ENCODE measurements around the gene MARK4. TPM values are rescaled to one million over a fixed set of nuclear protein-coding genes. Genes with fewer than 3 reads are reported as not detected.

Gene MARK4
- polyA plus RNA-seq, 2 donors = 11.9 to 15.9 TPM

DNA sequence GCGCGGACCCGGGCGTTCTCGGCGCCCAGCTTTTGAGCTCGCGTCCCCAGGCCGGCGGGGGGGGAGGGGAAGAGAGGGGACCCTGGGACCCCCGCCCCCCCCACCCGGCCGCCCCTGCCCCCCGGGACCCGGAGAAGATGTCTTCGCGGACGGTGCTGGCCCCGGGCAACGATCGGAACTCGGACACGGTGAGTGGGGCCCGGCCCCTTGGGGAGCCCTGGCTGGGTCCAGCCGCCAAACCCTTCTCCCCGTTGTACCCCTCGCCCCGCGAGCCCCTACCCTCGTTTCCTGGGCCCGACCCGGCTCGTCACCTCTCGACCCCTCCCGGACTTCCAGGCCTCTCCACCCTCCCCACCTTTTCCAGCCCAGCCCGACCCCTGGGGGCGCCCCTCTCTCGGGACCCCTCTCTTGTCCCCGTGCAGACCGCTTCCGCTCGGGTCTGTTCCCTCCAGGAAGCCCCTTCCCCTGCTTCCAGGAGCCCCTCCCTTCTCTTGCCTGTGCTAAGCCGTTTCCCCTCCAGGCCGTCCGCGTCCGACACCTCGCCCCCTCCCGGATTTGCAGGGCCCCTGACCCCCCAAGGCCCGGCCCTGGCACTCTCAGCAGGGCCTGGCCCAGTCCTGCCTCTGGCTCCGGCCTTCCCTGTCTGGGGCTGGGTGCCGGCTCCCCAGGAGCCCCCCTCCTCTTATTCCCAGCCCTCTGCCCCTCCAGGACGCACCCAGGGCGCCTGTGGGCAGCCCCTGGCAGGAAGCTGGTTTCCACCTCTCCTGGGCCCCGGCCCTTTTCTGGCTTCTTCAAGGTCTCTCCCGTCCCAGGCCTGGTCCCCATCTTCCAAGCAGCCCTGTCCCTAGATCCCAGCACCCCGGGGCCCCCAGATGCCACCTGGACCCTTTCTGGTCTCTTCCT is 632 bp downstream of the MARK4 start:
- Histone ChIP-seq H3K9me3 (ENCODE audit: control insufficient read depth in 2 of 2, insufficient read depth in 1 of 2, low read depth in 1 of 2, low read length in 1 of 2) (no peaks in the 10 kb centered on the region), H3K27me3 (ENCODE audit: control insufficient read depth in 1 of 2, insufficient read depth in 2 of 2, low read length in 2 of 2) (no peaks in the 10 kb centered on the region), H3K36me3 (ENCODE audit: control insufficient read depth in 2 of 2, insufficient read depth in 2 of 2, low read length in 1 of 2) (peaks cover 0 to 4% of the 10 kb centered on the region in 2 donors), H3K27ac (ENCODE audit: low read depth in 2 of 2, low read length in 1 of 2) (peak overlapping the region; percentile 19 to 68), H3K4me1 (ENCODE audit: control insufficient read depth in 2 of 2, insufficient read depth in 2 of 2, low read length in 1 of 2) (peaks cover 0 to 14% of the 10 kb centered on the region in 2 donors), H3K4me3 (ENCODE audit: low read depth in 1 of 2, low read length in 2 of 2) (peak overlapping the region; percentile 64 to 65)
- WGBS, 2 donors = 1% methylated on average over 40 to 57 of the region's 57 CpGs

- Histone ChIP-seq H3K4me1 (ENCODE audit: control insufficient read depth in 2 of 2, insufficient read depth in 2 of 2, low read length in 1 of 2) (peaks cover 0 to 14% of the 10 kb centered on the region in 2 donors), H3K27ac (ENCODE audit: low read depth in 2 of 2, low read length in 1 of 2) (peak overlapping the region in 1 of 2 donors; percentile 59), H3K36me3 (ENCODE audit: control insufficient read depth in 2 of 2, insufficient read depth in 2 of 2, low read length in 1 of 2) (peaks cover 0 to 4% of the 10 kb centered on the region in 2 donors), H3K27me3 (ENCODE audit: control insufficient read depth in 1 of 2, insufficient read depth in 2 of 2, low read length in 2 of 2) (no peaks in the 10 kb centered on the region), H3K9me3 (ENCODE audit: control insufficient read depth in 2 of 2, insufficient read depth in 1 of 2, low read depth in 1 of 2, low read length in 1 of 2) (no peaks in the 10 kb centered on the region), H3K4me3 (ENCODE audit: low read depth in 1 of 2, low read length in 2 of 2) (no peak overlapping the region)
- 57 to 58% methylated on average over 12 of the region's 12 CpGs for WGBS, 2 donors
Observed at GRCh38 chr19:45253396-45254027, 2.4 kb downstream of the MARK4 start.

DNA sequence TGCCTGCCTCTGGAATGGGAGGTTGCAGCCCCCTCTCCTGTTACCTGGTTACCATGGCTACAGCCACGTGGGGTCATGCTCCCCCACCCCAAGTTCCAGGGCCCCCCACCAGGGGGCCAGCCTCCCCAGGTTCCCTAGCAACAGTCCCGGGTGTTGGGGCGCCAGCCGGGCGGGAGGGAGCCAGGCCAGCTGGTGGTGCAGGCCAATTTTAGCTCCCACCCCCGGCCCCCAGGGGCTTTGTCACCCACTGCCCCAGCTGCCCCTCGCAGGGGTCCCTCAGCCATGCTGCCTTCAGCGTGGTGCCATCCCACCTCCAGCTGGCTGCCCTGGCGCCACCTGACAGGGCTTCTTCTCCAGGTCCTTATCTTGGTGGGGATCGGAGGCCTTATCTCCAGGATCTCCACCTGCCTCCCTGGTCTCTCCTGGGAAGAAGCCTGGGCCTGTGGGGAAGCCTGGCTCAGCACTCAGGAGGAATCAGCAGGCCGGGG is 3.0 kb downstream of the MARK4 start:
- Histone ChIP-seq H3K27ac (ENCODE audit: low read depth in 2 of 2, low read length in 1 of 2) (no peak overlapping the region), H3K27me3 (ENCODE audit: control insufficient read depth in 1 of 2, insufficient read depth in 2 of 2, low read length in 2 of 2) (no peaks in the 10 kb centered on the region), H3K4me1 (ENCODE audit: control insufficient read depth in 2 of 2, insufficient read depth in 2 of 2, low read length in 1 of 2) (peaks cover 0 to 14% of the 10 kb centered on the region in 2 donors), H3K4me3 (ENCODE audit: low read depth in 1 of 2, low read length in 2 of 2) (no peak overlapping the region), H3K9me3 (ENCODE audit: control insufficient read depth in 2 of 2, insufficient read depth in 1 of 2, low read depth in 1 of 2, low read length in 1 of 2) (no peaks in the 10 kb centered on the region), H3K36me3 (ENCODE audit: control insufficient read depth in 2 of 2, insufficient read depth in 2 of 2, low read length in 1 of 2) (peaks cover 0 to 8% of the 10 kb centered on the region in 2 donors)
- WGBS, 2 donors = 65 to 68% methylated on average over 10 to 11 of the region's 11 CpGs

DNA sequence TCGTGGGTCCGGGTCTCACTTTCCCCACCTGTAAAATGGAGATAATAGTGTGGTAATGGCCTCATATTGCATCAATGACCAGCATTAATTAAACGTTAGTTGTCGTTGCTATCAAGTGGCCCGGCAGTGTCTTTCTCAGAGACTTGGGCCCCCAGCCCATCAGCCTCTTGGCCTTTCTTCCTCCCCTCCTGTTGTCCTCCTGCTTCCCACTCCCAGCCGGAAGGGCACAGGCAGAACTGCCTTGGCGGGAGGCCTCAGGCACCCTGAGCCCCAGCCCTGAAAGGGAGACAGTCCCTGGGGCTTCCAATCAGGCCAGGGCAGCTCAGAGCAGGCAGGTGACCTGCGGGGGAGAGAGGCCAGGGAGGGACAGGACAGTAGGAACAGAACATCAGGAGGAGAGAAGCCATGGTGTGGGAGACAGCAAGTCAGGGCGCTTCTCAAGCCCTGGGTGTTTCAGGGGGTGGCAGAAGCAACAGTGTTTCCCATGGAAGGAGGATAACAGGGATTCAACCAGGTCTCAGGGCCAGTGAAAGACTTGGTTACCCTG is 4.6 kb downstream of the MARK4 start:
- no peaks in the 10 kb centered on the region for H3K27me3 ChIP-seq (ENCODE audit: control insufficient read depth in 1 of 2, insufficient read depth in 2 of 2, low read length in 2 of 2)
- H3K4me1 ChIP-seq (ENCODE audit: control insufficient read depth in 2 of 2, insufficient read depth in 2 of 2, low read length in 1 of 2) = peaks cover 0 to 14% of the 10 kb centered on the region in 2 donors
- H3K36me3 ChIP-seq (ENCODE audit: control insufficient read depth in 2 of 2, insufficient read depth in 2 of 2, low read length in 1 of 2) = peaks cover 0 to 8% of the 10 kb centered on the region in 2 donors
- no peak overlapping the region for H3K4me3 ChIP-seq (ENCODE audit: low read depth in 1 of 2, low read length in 2 of 2)
- H3K9me3 ChIP-seq (ENCODE audit: control insufficient read depth in 2 of 2, insufficient read depth in 1 of 2, low read depth in 1 of 2, low read length in 1 of 2) = no peaks in the 10 kb centered on the region
- WGBS, 2 donors = 87 to 88% methylated on average over 9 of the region's 9 CpGs
- H3K27ac ChIP-seq (ENCODE audit: low read depth in 2 of 2, low read length in 1 of 2) = no peak overlapping the region

DNA sequence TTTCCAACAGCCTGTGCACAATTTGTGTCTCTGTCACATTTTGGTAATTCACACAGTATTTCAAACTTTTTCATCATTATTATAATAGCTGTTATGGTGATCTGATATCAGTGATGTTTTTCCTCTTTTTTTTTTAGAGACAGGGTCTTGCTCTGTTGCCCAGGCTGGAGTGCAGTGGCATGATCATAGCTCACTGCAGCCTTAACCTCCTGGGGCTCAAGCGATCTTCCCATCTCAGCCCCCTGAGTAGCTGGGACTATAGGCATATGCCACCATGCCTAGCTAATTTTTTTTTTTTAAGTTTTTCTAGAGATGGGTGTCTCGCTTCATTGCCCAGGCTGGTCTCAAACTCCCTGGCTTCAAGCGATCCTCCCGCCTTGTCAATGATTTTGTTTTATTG is 5.8 kb downstream of the MARK4 start:
- Histone ChIP-seq H3K27ac (ENCODE audit: low read depth in 2 of 2, low read length in 1 of 2) (no peak overlapping the region), H3K4me1 (ENCODE audit: control insufficient read depth in 2 of 2, insufficient read depth in 2 of 2, low read length in 1 of 2) (peaks cover 0 to 14% of the 10 kb centered on the region in 2 donors), H3K27me3 (ENCODE audit: control insufficient read depth in 1 of 2, insufficient read depth in 2 of 2, low read length in 2 of 2) (no peaks in the 10 kb centered on the region), H3K9me3 (ENCODE audit: control insufficient read depth in 2 of 2, insufficient read depth in 1 of 2, low read depth in 1 of 2, low read length in 1 of 2) (no peaks in the 10 kb centered on the region), H3K4me3 (ENCODE audit: low read depth in 1 of 2, low read length in 2 of 2) (no peak overlapping the region), H3K36me3 (ENCODE audit: control insufficient read depth in 2 of 2, insufficient read depth in 2 of 2, low read length in 1 of 2) (peaks cover 0 to 11% of the 10 kb centered on the region in 2 donors)
- WGBS, 2 donors = 96 to 99% methylated on average over 4 of the region's 4 CpGs

GRCh38 chr19:45258862-45259261 is 7.8 kb downstream of the MARK4 start:
- no peaks in the 10 kb centered on the region for H3K27me3 ChIP-seq (ENCODE audit: control insufficient read depth in 1 of 2, insufficient read depth in 2 of 2, low read length in 2 of 2)
- no peaks in the 10 kb centered on the region for H3K9me3 ChIP-seq (ENCODE audit: control insufficient read depth in 2 of 2, insufficient read depth in 1 of 2, low read depth in 1 of 2, low read length in 1 of 2)
- H3K27ac ChIP-seq (ENCODE audit: low read depth in 2 of 2, low read length in 1 of 2) = no peak overlapping the region
- WGBS, 2 donors = 96 to 97% methylated on average over 16 to 19 of the region's 19 CpGs
- H3K4me1 ChIP-seq (ENCODE audit: control insufficient read depth in 2 of 2, insufficient read depth in 2 of 2, low read length in 1 of 2) = peaks cover 0 to 6% of the 10 kb centered on the region in 2 donors
- no peak overlapping the region for H3K4me3 ChIP-seq (ENCODE audit: low read depth in 1 of 2, low read length in 2 of 2)
- H3K36me3 ChIP-seq (ENCODE audit: control insufficient read depth in 2 of 2, insufficient read depth in 2 of 2, low read length in 1 of 2) = peaks cover 3 to 13% of the 10 kb centered on the region in 2 donors

- peaks cover 3 to 12% of the 10 kb centered on the region in 2 donors for H3K36me3 ChIP-seq (ENCODE audit: control insufficient read depth in 2 of 2, insufficient read depth in 2 of 2, low read length in 1 of 2)
- no peaks in the 10 kb centered on the region for H3K27me3 ChIP-seq (ENCODE audit: control insufficient read depth in 1 of 2, insufficient read depth in 2 of 2, low read length in 2 of 2)
- no peaks in the 10 kb centered on the region for H3K4me1 ChIP-seq (ENCODE audit: control insufficient read depth in 2 of 2, insufficient read depth in 2 of 2, low read length in 1 of 2)
- H3K4me3 ChIP-seq (ENCODE audit: low read depth in 1 of 2, low read length in 2 of 2) = no peak overlapping the region
- H3K9me3 ChIP-seq (ENCODE audit: control insufficient read depth in 2 of 2, insufficient read depth in 1 of 2, low read depth in 1 of 2, low read length in 1 of 2) = no peaks in the 10 kb centered on the region
- H3K27ac ChIP-seq (ENCODE audit: low read depth in 2 of 2, low read length in 1 of 2) = no peak overlapping the region
- 89 to 95% methylated on average over 6 of the region's 6 CpGs for WGBS, 2 donors
Observed at GRCh38 chr19:45262570-45262969, 11.5 kb downstream of the MARK4 start.

DNA sequence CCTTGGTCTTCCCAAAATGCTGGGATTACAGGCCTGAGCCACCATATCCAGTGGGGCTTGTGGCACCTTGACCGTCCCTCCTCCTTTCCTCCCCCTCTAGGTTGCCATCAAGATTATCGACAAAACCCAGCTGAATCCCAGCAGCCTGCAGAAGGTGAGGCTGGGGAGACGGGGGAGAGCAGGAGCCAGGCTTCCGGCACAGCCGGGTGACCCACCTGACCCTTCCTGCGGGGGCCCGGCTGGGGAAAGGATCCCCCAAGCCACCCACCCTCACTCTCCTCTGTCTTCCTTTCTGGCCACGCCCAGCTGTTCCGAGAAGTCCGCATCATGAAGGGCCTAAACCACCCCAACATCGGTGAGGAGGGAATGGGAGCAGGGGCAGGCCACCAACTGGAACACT is 11.9 kb downstream of the MARK4 start:
- WGBS, 2 donors = 89 to 92% methylated on average over 11 of the region's 11 CpGs
- no peak overlapping the region for H3K27ac ChIP-seq (ENCODE audit: low read depth in 2 of 2, low read length in 1 of 2)
- peaks cover 3 to 12% of the 10 kb centered on the region in 2 donors for H3K36me3 ChIP-seq (ENCODE audit: control insufficient read depth in 2 of 2, insufficient read depth in 2 of 2, low read length in 1 of 2)
- no peak overlapping the region for H3K4me3 ChIP-seq (ENCODE audit: low read depth in 1 of 2, low read length in 2 of 2)
- no peaks in the 10 kb centered on the region for H3K4me1 ChIP-seq (ENCODE audit: control insufficient read depth in 2 of 2, insufficient read depth in 2 of 2, low read length in 1 of 2)
- H3K9me3 ChIP-seq (ENCODE audit: control insufficient read depth in 2 of 2, insufficient read depth in 1 of 2, low read depth in 1 of 2, low read length in 1 of 2) = no peaks in the 10 kb centered on the region
- H3K27me3 ChIP-seq (ENCODE audit: control insufficient read depth in 1 of 2, insufficient read depth in 2 of 2, low read length in 2 of 2) = no peaks in the 10 kb centered on the region

GRCh38 chr19:45264781-45265317 is 13.8 kb downstream of the MARK4 start:
- Histone ChIP-seq H3K4me3 (ENCODE audit: low read depth in 1 of 2, low read length in 2 of 2) (no peak overlapping the region), H3K27me3 (ENCODE audit: control insufficient read depth in 1 of 2, insufficient read depth in 2 of 2, low read length in 2 of 2) (no peaks in the 10 kb centered on the region), H3K9me3 (ENCODE audit: control insufficient read depth in 2 of 2, insufficient read depth in 1 of 2, low read depth in 1 of 2, low read length in 1 of 2) (no peaks in the 10 kb centered on the region), H3K36me3 (ENCODE audit: control insufficient read depth in 2 of 2, insufficient read depth in 2 of 2, low read length in 1 of 2) (peaks cover 3 to 7% of the 10 kb centered on the region in 2 donors), H3K27ac (ENCODE audit: low read depth in 2 of 2, low read length in 1 of 2) (no peak overlapping the region), H3K4me1 (ENCODE audit: control insufficient read depth in 2 of 2, insufficient read depth in 2 of 2, low read length in 1 of 2) (no peaks in the 10 kb centered on the region)
- WGBS, 2 donors = 76% methylated on average over 19 of the region's 19 CpGs

Data from esophagus (tissue), 2 donors.